ENCODE measurements around the gene FOSB.

Gene FOSB

GRCh38 chr19:45456500-45456815 is 11.3 kb upstream of the FOSB start:
- DNase-seq (ENCODE audit: low read depth): no peak
- TF ChIP-seq CTCF (IDR thresholded peaks at IDR 0.05; ENCODE audit: control insufficient read depth, extremely low read depth, insufficient read depth): no peak
- H3K4me3 ChIP-seq (ENCODE audit: low read depth, low read length): no peak overlapping the region

GRCh38 chr19:45457776-45458175 is 10.0 kb upstream of the FOSB start:
- DNase-seq (ENCODE audit: low read depth): no peak
- no peak overlapping the region for H3K4me3 ChIP-seq (ENCODE audit: low read depth, low read length)
- TF ChIP-seq CTCF (IDR thresholded peaks at IDR 0.05; ENCODE audit: control insufficient read depth, extremely low read depth, insufficient read depth): no peak

- no peak for TF ChIP-seq CTCF (IDR thresholded peaks at IDR 0.05; ENCODE audit: control insufficient read depth, extremely low read depth, insufficient read depth)
- H3K4me3 ChIP-seq (ENCODE audit: low read depth, low read length): no peak overlapping the region
- no peak for DNase-seq (ENCODE audit: low read depth)
Observed at GRCh38 chr19:45460807-45461347, 6.9 kb upstream of the FOSB start.

- no peak for DNase-seq (ENCODE audit: low read depth)
- no peak for TF ChIP-seq CTCF (IDR thresholded peaks at IDR 0.05; ENCODE audit: control insufficient read depth, extremely low read depth, insufficient read depth)
- no peak overlapping the region for H3K4me3 ChIP-seq (ENCODE audit: low read depth, low read length)
Observed at GRCh38 chr19:45462174-45462573, 5.6 kb upstream of the FOSB start.

- H3K4me3 ChIP-seq (ENCODE audit: low read depth, low read length): no peak overlapping the region
- no peak for DNase-seq (ENCODE audit: low read depth)
- no peak for TF ChIP-seq CTCF (IDR thresholded peaks at IDR 0.05; ENCODE audit: control insufficient read depth, extremely low read depth, insufficient read depth)
Observed at GRCh38 chr19:45463241-45463640, 4.6 kb upstream of the FOSB start.

GRCh38 chr19:45464274-45464673 is 3.5 kb upstream of the FOSB start:
- TF ChIP-seq CTCF (IDR thresholded peaks at IDR 0.05; ENCODE audit: control insufficient read depth, extremely low read depth, insufficient read depth): no peak
- no peak overlapping the region for H3K4me3 ChIP-seq (ENCODE audit: low read depth, low read length)
- DNase-seq (ENCODE audit: low read depth): no peak

- H3K4me3 ChIP-seq (ENCODE audit: low read depth, low read length): no peak overlapping the region
- TF ChIP-seq CTCF (IDR thresholded peaks at IDR 0.05; ENCODE audit: control insufficient read depth, extremely low read depth, insufficient read depth): no peak
- DNase-seq (ENCODE audit: low read depth): no peak
Observed at GRCh38 chr19:45464852-45465441, 2.8 kb upstream of the FOSB start.

Data from LNCaP clone FGC (cell line).